Measurements from ENCODE around the gene BBIP1. TPM values are rescaled to one million over a fixed set of nuclear protein-coding genes. Genes with fewer than 3 reads are reported as not detected.

BBIP1 gene
- total RNA-seq (10 to 100 TPM; 27.5 to 42.4 TPM), polyA plus RNA-seq (10 to 100 TPM; 20.5 to 33.7 TPM)
- long read RNA-seq, donor 1, full-length matches to known transcripts = 23 of 23 reads
- long read RNA-seq, donor 1, partial matches to known transcripts = 0 of 23 reads
- long read RNA-seq, donor 1, other reads (novel, unspliced or antisense) = 0 of 23 reads
- long read RNA-seq, donor 2, full-length matches to known transcripts = 8 of 8 reads
- long read RNA-seq, donor 2, partial matches to known transcripts = 0 of 8 reads
- long read RNA-seq, donor 2, other reads (novel, unspliced or antisense) = 0 of 8 reads
- long read RNA-seq, donor 3, full-length matches to known transcripts = 17 of 17 reads
- long read RNA-seq, donor 3, partial matches to known transcripts = 0 of 17 reads
- long read RNA-seq, donor 3, other reads (novel, unspliced or antisense) = 0 of 17 reads
- long read RNA-seq, donor 4, full-length matches to known transcripts = 13 of 13 reads
- long read RNA-seq, donor 4, partial matches to known transcripts = 0 of 13 reads
- long read RNA-seq, donor 4, other reads (novel, unspliced or antisense) = 0 of 13 reads
- long read RNA-seq, donor 5, full-length matches to known transcripts = 24 of 24 reads
- long read RNA-seq, donor 5, partial matches to known transcripts = 0 of 24 reads
- long read RNA-seq, donor 5, other reads (novel, unspliced or antisense) = 0 of 24 reads

GRCh38 chr10:110918643-110919348 lies at the start of gene BBIP1:
Gene BBIP1 (minus strand): TSS chr10:110919180. CDS start chr10:110918157, 1,023 bp downstream.
- no peak for TF ChIP-seq CTCF (IDR thresholded peaks at IDR 0.05; ENCODE audit: control extremely low read depth, extremely low read depth)
- ATAC-seq (ENCODE audit: insufficient read depth, low FRiP score) (peak; percentile 95), DNase-seq (peak in 2 of 3 donors; percentile 100)
- H3K27me3 ChIP-seq (ENCODE audit: control insufficient read depth in 3 of 3, insufficient read depth in 3 of 3, low read length in 2 of 3) = no peaks in the 10 kb centered on the region
- peak within 1 kb of the TSS; percentile 99 to 100 for H3K27ac ChIP-seq (ENCODE audit: low read depth in 1 of 2, low read length in 1 of 2)
- peaks cover 0 to 26% (median 6%) of the 10 kb centered on the region in 5 donors for H3K4me1 ChIP-seq (ENCODE audit: control insufficient read depth in 5 of 5, insufficient read depth in 5 of 5, low read length in 5 of 5)
- H3K4me3 ChIP-seq = peak within 1 kb of the TSS; percentile 75
- peak within 1 kb of the TSS; percentile 96 to 99 for H3K9ac ChIP-seq (ENCODE audit: insufficient read depth in 1 of 2, low read length in 2 of 2)
- H3K9me3 ChIP-seq (ENCODE audit: control insufficient read depth in 4 of 4, insufficient read depth in 3 of 4, low read length in 3 of 4) = no peaks in the 10 kb centered on the region
- peaks cover 0 to 3% (median 0%) of the 10 kb centered on the region in 4 donors for H3K36me3 ChIP-seq (ENCODE audit: control insufficient read depth in 4 of 4, insufficient read depth in 4 of 4, low read length in 4 of 4)
- WGBS, 2 donors = 0% methylated on average over 40 of the region's 40 CpGs

- TF ChIP-seq CTCF (IDR thresholded peaks at IDR 0.05; ENCODE audit: control extremely low read depth, extremely low read depth) = no peak
- Histone ChIP-seq H3K27me3 (ENCODE audit: control insufficient read depth in 3 of 3, insufficient read depth in 3 of 3, low read length in 2 of 3) (no peaks in the 10 kb centered on the region), H3K9ac (ENCODE audit: insufficient read depth in 1 of 2, low read length in 2 of 2) (no peak overlapping the region), H3K27ac (ENCODE audit: low read depth in 1 of 2, low read length in 1 of 2) (no peak overlapping the region), H3K4me3 (no peak overlapping the region), H3K9me3 (ENCODE audit: control insufficient read depth in 4 of 4, insufficient read depth in 3 of 4, low read length in 3 of 4) (no peaks in the 10 kb centered on the region), H3K36me3 (ENCODE audit: control insufficient read depth in 4 of 4, insufficient read depth in 4 of 4, low read length in 4 of 4) (peaks cover 0 to 2% (median under 1%) of the 10 kb centered on the region in 4 donors), H3K4me1 (ENCODE audit: control insufficient read depth in 5 of 5, insufficient read depth in 5 of 5, low read length in 5 of 5) (peaks cover 0 to 4% (median 0%) of the 10 kb centered on the region in 5 donors)
- DNase-seq = no peak
- 0% methylated on average over 1 of the region's 1 CpG for WGBS, 2 donors
- ATAC-seq (ENCODE audit: insufficient read depth, low FRiP score) = no peak
Measured at GRCh38 chr10:110967645-110968044, 48.7 kb upstream of the BBIP1 start.

GRCh38 chr10:110967009-110967630 lies 48.1 kb upstream of the BBIP1 start:
- Histone ChIP-seq H3K36me3 (ENCODE audit: control insufficient read depth in 4 of 4, insufficient read depth in 4 of 4, low read length in 4 of 4) (peaks cover 0 to 2% (median under 1%) of the 10 kb centered on the region in 4 donors), H3K27me3 (ENCODE audit: control insufficient read depth in 3 of 3, insufficient read depth in 3 of 3, low read length in 2 of 3) (no peaks in the 10 kb centered on the region), H3K9ac (ENCODE audit: insufficient read depth in 1 of 2, low read length in 2 of 2) (no peak overlapping the region), H3K9me3 (ENCODE audit: control insufficient read depth in 4 of 4, insufficient read depth in 3 of 4, low read length in 3 of 4) (no peaks in the 10 kb centered on the region), H3K27ac (ENCODE audit: low read depth in 1 of 2, low read length in 1 of 2) (no peak overlapping the region), H3K4me1 (ENCODE audit: control insufficient read depth in 5 of 5, insufficient read depth in 5 of 5, low read length in 5 of 5) (peaks cover 0 to 7% (median 0%) of the 10 kb centered on the region in 5 donors), H3K4me3 (no peak overlapping the region)
- WGBS, 2 donors = 60 to 82% methylated on average over 3 of the region's 3 CpGs
- ATAC-seq (ENCODE audit: insufficient read depth, low FRiP score) (no peak), DNase-seq (no peak)
- TF ChIP-seq CTCF (IDR thresholded peaks at IDR 0.05; ENCODE audit: control extremely low read depth, extremely low read depth) = no peak

Measured in lung (tissue), 16 donors.